ENCODE results near the gene SLC2A5.

SLC2A5 gene

DNA sequence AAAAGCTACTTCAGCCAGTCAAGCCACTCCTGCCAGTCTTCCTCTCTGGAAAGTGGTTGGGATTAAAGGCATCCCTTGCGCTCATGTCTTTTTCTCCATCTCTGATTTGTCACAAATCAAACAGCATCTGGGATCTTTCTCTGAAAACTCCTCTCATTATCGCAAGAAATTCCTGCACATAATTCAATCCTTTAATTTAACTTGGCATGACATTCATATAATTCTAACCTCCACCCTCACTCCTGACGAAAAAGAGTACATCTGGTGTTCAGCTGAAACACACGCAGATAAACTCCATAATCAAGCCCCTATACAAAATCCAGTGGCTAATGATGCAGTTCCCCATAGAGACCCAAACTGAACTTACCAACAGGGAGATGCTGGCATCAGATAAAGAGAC lies 19.4 kb upstream of the SLC2A5 start:
- H3K27ac ChIP-seq (ENCODE audit: low read depth, low read length) = no peak overlapping the region
- no peaks in the 10 kb centered on the region for H3K9me3 ChIP-seq (ENCODE audit: control insufficient read depth, insufficient read depth, low read length)
- no peak overlapping the region for H3K4me2 ChIP-seq (ENCODE audit: low read length)
- no peaks in the 10 kb centered on the region for H4K20me1 ChIP-seq (ENCODE audit: control insufficient read depth, insufficient read depth, low read depth, low read length)
- H3K36me3 ChIP-seq (ENCODE audit: control insufficient read depth, low read length) = no peaks in the 10 kb centered on the region
- no peaks in the 10 kb centered on the region for H3K27me3 ChIP-seq (ENCODE audit: control insufficient read depth, low read length)
- TF ChIP-seq EZH2phosphoT487 (IDR thresholded peaks at IDR 0.05; ENCODE audit: borderline replicate concordance, low read length) = no peak
- TF ChIP-seq CTCF (IDR thresholded peaks at IDR 0.05; ENCODE audit: low read depth, low read length, poor library complexity, severe bottlenecking) = no peak
- peaks cover 35% of the 10 kb centered on the region for H3K4me1 ChIP-seq (ENCODE audit: control insufficient read depth, low read length)
- no peaks in the 10 kb centered on the region; the same call in 1 of the 2 replicates for H3F3A ChIP-seq (ENCODE audit: control insufficient read depth, insufficient read depth)
- H3K79me2 ChIP-seq (ENCODE audit: control insufficient read depth, low read length) = no peaks in the 10 kb centered on the region
- no peaks in the 10 kb centered on the region for H3K9me2 ChIP-seq (replicated peaks; ENCODE audit: control insufficient read depth, low read length)
- H3K4me3 ChIP-seq (ENCODE audit: low read length) = no peak overlapping the region

DNA sequence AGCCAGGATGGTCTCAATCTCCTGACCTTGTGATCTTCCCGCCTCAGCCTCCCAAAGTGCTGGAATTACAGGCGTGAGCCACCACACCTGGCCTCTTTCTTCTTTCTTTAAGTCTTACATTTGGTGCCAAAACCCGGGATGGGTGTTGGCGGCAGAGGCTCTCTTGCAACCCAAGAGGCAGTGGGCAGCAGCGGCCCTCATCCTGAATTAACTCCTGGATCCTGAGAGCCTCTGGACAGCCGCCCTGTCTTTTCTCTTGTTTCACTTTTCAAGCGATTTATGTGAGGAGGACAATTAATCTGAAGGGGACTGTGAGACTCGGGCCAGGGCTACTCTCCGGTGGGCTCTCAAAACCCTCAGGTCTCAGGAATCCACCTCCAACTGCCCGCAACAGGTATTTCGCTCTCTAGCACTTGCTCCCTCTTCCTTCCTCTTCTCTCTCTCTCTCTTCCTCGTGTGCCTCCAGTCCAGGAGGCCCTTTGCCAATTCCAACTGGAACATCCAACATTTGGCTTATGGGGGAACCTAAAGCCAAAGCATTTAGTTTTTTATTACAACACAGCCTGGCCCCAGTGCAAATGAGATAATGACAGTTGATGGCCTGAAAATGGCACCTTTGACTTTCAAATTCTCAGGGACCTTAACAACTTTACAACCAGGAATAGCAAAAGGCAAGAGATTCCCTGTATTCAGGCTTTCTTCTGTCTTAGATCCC lies 18.1 kb upstream of the SLC2A5 start:
- Histone ChIP-seq H3K27ac (ENCODE audit: low read depth, low read length) (no peak overlapping the region), H3K36me3 (ENCODE audit: control insufficient read depth, low read length) (no peaks in the 10 kb centered on the region), H3K79me2 (ENCODE audit: control insufficient read depth, low read length) (0 out of 2 replicates have a peak, but pooled peaks cover under 1% of the 10 kb centered on the region), H3K4me2 (ENCODE audit: low read length) (no peak overlapping the region), H4K20me1 (ENCODE audit: control insufficient read depth, insufficient read depth, low read depth, low read length) (no peaks in the 10 kb centered on the region), H3K9me2 (replicated peaks; ENCODE audit: control insufficient read depth, low read length) (no peaks in the 10 kb centered on the region), H3K4me3 (ENCODE audit: low read length) (no peak overlapping the region), H3K27me3 (ENCODE audit: control insufficient read depth, low read length) (no peaks in the 10 kb centered on the region), H3F3A (ENCODE audit: control insufficient read depth, insufficient read depth) (peaks cover 6% of the 10 kb centered on the region), H3K9me3 (ENCODE audit: control insufficient read depth, insufficient read depth, low read length) (no peaks in the 10 kb centered on the region), H3K4me1 (ENCODE audit: control insufficient read depth, low read length) (peaks cover 48% of the 10 kb centered on the region)
- no peak for TF ChIP-seq EZH2phosphoT487 (IDR thresholded peaks at IDR 0.05; ENCODE audit: borderline replicate concordance, low read length)
- TF ChIP-seq CTCF (IDR thresholded peaks at IDR 0.05; ENCODE audit: low read depth, low read length, poor library complexity, severe bottlenecking) = no peak

GRCh38 chr1:9086796-9087195 lies 17.4 kb upstream of the SLC2A5 start:
- no peaks in the 10 kb centered on the region for H3K36me3 ChIP-seq (ENCODE audit: control insufficient read depth, low read length)
- H3K27ac ChIP-seq (ENCODE audit: low read depth, low read length) = no peak overlapping the region
- no peaks in the 10 kb centered on the region for H3K9me3 ChIP-seq (ENCODE audit: control insufficient read depth, insufficient read depth, low read length)
- no peaks in the 10 kb centered on the region for H4K20me1 ChIP-seq (ENCODE audit: control insufficient read depth, insufficient read depth, low read depth, low read length)
- H3K4me2 ChIP-seq (ENCODE audit: low read length) = no peak overlapping the region
- peaks cover 13% of the 10 kb centered on the region for H3F3A ChIP-seq (ENCODE audit: control insufficient read depth, insufficient read depth)
- no peak for TF ChIP-seq EZH2phosphoT487 (IDR thresholded peaks at IDR 0.05; ENCODE audit: borderline replicate concordance, low read length)
- TF ChIP-seq CTCF (IDR thresholded peaks at IDR 0.05; ENCODE audit: low read depth, low read length, poor library complexity, severe bottlenecking) = no peak
- H3K27me3 ChIP-seq (ENCODE audit: control insufficient read depth, low read length) = no peaks in the 10 kb centered on the region
- no peaks in the 10 kb centered on the region for H3K9me2 ChIP-seq (replicated peaks; ENCODE audit: control insufficient read depth, low read length)
- no peak overlapping the region for H3K4me3 ChIP-seq (ENCODE audit: low read length)
- H3K79me2 ChIP-seq (ENCODE audit: control insufficient read depth, low read length) = 0 out of 2 replicates have a peak, but pooled peaks cover 2% of the 10 kb centered on the region
- H3K4me1 ChIP-seq (ENCODE audit: control insufficient read depth, low read length) = peaks cover 55% of the 10 kb centered on the region

Measured in DOHH2 (cell line).